NCI-H146 treated with DMSO at 0.1 percent for 48 hours (cell line): ENCODE results near the gene RPS6KA5.

ENCODE experiments used
- DNase-seq: peaks from one replicate; lab custom pipeline; 2025; ENCODE audit not compliant: unreplicated experiment; lab: John Stamatoyannopoulos, UW

The RPS6KA5 gene

GRCh38 chr14:90812109-90812508 lies 248.3 kb downstream of the RPS6KA5 start:
- no peak for DNase-seq

- no peak for DNase-seq
Observed at GRCh38 chr14:90811641-90812040, 248.8 kb downstream of the RPS6KA5 start.

GRCh38 chr14:90810806-90811205 lies 249.6 kb downstream of the RPS6KA5 start:
- no peak for DNase-seq

GRCh38 chr14:90809530-90810312 lies 250.7 kb downstream of the RPS6KA5 start:
- no peak for DNase-seq

DNA sequence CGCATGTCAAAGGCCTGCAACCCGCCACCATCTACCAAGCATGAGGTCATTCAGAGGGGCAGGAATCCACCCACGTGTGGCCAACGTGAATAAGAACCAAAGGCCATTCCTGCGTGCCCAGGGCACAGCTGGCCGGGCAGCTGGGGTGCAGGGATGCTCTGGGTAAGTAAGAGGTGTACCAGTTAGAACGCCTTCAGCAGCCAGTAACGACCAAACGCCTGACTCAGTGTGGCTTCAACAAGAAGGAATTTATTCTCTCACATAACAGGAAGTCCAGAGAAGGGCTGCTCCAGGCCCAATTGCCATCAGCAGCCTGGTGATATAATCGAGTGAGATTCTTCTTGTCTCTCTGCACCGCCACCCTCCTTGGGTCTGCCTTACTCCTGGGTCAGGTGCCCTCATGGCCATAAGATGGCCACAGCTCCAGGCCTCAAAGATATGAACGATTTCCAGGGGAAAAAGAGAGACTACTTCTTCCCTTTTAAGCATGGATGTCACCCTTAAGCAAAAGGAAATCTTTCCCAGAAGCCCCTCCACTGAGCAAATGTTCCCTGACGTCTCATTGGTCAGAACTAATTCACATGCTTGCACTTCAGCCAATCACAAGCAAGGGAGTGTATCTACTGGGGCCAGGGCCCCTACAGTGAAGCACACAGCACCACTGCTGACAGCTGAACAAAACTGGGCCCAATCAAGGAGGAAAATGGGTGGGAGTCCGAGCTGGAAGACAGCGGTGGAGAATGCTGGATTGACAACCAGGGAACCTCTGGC lies 251.5 kb downstream of the RPS6KA5 start:
- DNase-seq: no peak

GRCh38 chr14:90807060-90807459 lies 253.4 kb downstream of the RPS6KA5 start:
- DNase-seq: no peak

- no peak for DNase-seq
Observed at GRCh38 chr14:90805662-90806540, 254.5 kb downstream of the RPS6KA5 start.

- no peak for DNase-seq
Observed at GRCh38 chr14:90805084-90805391, 255.4 kb downstream of the RPS6KA5 start.

- no peak for DNase-seq
Observed at GRCh38 chr14:90804292-90805083, 256.0 kb downstream of the RPS6KA5 start.

DNA sequence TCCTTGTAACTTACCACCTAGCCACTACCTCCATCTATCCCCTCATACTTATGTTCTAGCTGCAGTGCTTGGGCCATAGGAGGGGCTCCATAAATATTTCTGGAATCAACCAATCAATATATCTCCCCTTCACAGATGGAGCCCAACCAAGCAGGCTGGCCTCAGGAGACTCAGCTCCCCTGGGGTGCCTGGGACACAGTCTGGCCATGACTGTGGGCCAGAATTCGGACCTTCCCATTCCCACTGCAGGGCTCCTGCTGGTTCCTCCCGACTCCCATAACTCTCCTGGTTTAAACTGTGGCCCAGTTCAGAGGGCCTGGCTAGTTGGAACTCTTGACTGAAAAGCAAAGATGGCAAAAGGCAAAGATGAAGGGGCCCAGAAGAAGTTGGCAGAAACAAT lies 257.2 kb downstream of the RPS6KA5 start:
- DNase-seq: no peak

DNA sequence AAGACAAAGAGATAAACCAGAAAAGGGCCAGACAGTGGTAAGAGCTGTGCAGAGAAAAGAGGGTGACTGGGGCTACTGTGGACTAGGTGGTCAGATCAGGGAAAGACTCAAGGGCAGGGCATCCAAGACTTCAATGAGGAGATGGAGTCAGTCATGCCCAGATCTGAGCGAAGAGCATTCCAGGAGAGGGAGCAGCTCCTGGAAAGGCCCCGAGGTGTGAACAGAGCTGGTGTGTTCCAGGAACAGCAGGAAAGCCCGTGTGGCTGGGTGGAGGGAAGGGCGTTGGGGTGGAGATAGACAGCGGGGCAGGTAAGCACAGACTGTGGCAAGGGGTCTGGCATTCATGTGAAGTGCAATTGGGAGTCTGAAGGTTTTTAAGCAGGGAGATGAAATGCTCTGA lies 261.0 kb downstream of the RPS6KA5 start:
- DNase-seq: no peak

- DNase-seq: no peak
Observed at GRCh38 chr14:90797919-90798318, 262.5 kb downstream of the RPS6KA5 start.
